Sigmoid colon (tissue), 7 donors: Measurements from ENCODE around the gene BTBD9. TPM values are rescaled to one million over a fixed set of nuclear protein-coding genes. Genes with fewer than 3 reads are reported as not detected.

Source experiments
- DNase-seq: peaks from one replicate; pipeline ENCODE4 v3.0.0-alpha.2; 2019
- H3K27ac ChIP-seq, 4 donors: fragments of 200-600 bp; sonication (generic); one replicate each; pipeline ENCODE4 v1.5.1; 2016 to 2019; ENCODE audit warnings: mild to moderate bottlenecking in 1 of 4
- H3K27me3 ChIP-seq, 3 donors: fragments of 200-600 bp; sonication (generic); one replicate each; pipeline ENCODE4 v1.5.1; 2019; ENCODE audit warnings: mild to moderate bottlenecking in 1 of 3
- H3K36me3 ChIP-seq, 4 donors: fragments of 200-600 bp; sonication (generic); one replicate each; pipeline ENCODE4 v1.5.1; 2016 to 2019
- H3K4me1 ChIP-seq, 4 donors: fragments of 200-600 bp; sonication (generic); one replicate each; pipeline ENCODE4 v1.5.1; 2017 to 2019
- H3K4me3 ChIP-seq, 4 donors: fragments of 200-600 bp; sonication (generic); one replicate each; pipeline ENCODE4 v1.5.1; 2017 to 2019; ENCODE audit warnings: mild to moderate bottlenecking in 2 of 4, moderate library complexity in 1 of 4
- H3K9me3 ChIP-seq, 4 donors: fragments of 200-600 bp in 3 of 4; sonication (generic) in 3 of 4; one replicate each; pipeline versions ENCODE4 v1.5.1 to v1.6.1; 2013 to 2019
- EP300 ChIP-seq, 4 donors: sonication (generic); formaldehyde crosslinking; IDR thresholded peaks; one replicate each; pipeline ENCODE4 v1.6.1; 2017; ENCODE audit warnings: antibody characterized with exemption in 4 of 4
- POLR2A ChIP-seq, 2 donors: fragments of 450-650 bp; IDR thresholded peaks; one replicate each; pipeline ENCODE4 v1.6.1; 2016; ENCODE audit warnings: antibody characterized with exemption in 2 of 2, mild to moderate bottlenecking in 2 of 2, moderate library complexity in 2 of 2
- POLR2AphosphoS5 ChIP-seq, 4 donors: sonication (generic); formaldehyde crosslinking; IDR thresholded peaks; one replicate each; pipeline ENCODE4 v1.6.1; 2017; ENCODE audit warnings: antibody characterized with exemption in 4 of 4
- WGBS, 2 donors: extraction: QIAGEN DNeasy Blood & Tissue Kit; methylation state at CpG; one replicate each; pipeline ENCODE4 v1.1.7; 2013; 5-methylcytosine and 5-hydroxymethylcytosine counted together
- intact Hi-C: fragments of 100-400 bp; cut with DNase I; formaldehyde crosslinking; loops from one replicate; pipeline ENCODE4 v1.15.1; 2023
- polyA plus RNA-seq, 3 donors: library from polyadenylated mRNA; stranded (reverse); fragments of 200-250 nt; gene quantifications; one replicate each; pipeline ENCODE4 v1.2.3, GENCODE V29; 2013
- total RNA-seq, 4 donors: library from RNA; depleted of rRNA; stranded (reverse); fragments of >200 nt; gene quantifications; one replicate each; pipeline ENCODE4 v1.1.0, GENCODE V29; 2016
- TF ChIP-seq, protein P1 (sequence below), 4 experiments: fragments of 450-650 bp in 3 of 4; fragments of 200-600 bp in 1 of 4; IDR thresholded peaks; one replicate each; pipeline ENCODE4 v1.5.1; 2016 to 2019; ENCODE audit warnings: antibody characterized with exemption in 4 of 4, mild to moderate bottlenecking in 3 of 4, moderate library complexity in 2 of 4
- donor health status: healthy with polysubstance abuse.
- donor health status: Bipolar disorder and iron deficiency.
- donor health status: healthy.

BTBD9 gene
- total and polyA plus RNA-seq, 7 donors: 3.6 to 20.8 (median 10.5) TPM

DNA sequence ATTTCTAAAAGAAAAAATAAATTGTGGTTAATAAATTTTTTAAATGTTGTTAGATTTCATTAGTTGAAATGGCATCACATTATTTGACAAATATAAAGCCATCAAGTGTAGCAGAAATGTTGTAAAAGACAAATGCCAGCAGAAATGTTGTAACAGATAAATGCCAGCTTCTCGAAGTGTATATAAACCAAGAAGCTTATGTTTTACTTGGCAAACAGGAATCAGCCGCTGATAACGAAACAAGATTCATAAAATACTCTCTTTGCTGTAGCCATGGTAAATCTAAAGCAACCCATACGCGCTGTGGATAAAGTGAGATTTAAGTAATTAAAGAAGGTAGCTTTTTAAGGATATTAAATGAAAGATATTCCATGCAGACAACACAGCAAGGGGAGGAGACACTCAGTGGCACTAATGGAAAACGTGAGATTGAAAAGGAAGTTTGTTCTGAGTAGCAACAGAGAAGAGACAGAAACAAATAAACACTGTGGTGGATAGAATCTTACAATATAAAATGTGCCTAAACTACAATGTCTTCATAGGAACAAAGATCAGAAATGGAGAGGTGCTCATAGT lies 29.6 kb downstream of the BTBD9 start:
- Histone ChIP-seq H3K9me3 (no peaks in the 10 kb centered on the region), H3K27me3 (no peaks in the 10 kb centered on the region), H3K27ac (no peak overlapping the region), H3K36me3 (no peaks in the 10 kb centered on the region), H3K4me3 (no peak overlapping the region), H3K4me1 (peaks cover 0 to 34% (median 17%) of the 10 kb centered on the region in 4 donors)
- no peak for DNase-seq
- intact Hi-C loops: no loop called here
- WGBS, 2 donors: 15 to 65% methylated on average over 6 of the region's 6 CpGs
- TF ChIP-seq EP300 (IDR thresholded peaks at IDR 0.05) (no peak), POLR2AphosphoS5 (IDR thresholded peaks at IDR 0.05) (no peak), POLR2A (IDR thresholded peaks at IDR 0.05) (no peak)
- TF ChIP-seq, protein P1, sequence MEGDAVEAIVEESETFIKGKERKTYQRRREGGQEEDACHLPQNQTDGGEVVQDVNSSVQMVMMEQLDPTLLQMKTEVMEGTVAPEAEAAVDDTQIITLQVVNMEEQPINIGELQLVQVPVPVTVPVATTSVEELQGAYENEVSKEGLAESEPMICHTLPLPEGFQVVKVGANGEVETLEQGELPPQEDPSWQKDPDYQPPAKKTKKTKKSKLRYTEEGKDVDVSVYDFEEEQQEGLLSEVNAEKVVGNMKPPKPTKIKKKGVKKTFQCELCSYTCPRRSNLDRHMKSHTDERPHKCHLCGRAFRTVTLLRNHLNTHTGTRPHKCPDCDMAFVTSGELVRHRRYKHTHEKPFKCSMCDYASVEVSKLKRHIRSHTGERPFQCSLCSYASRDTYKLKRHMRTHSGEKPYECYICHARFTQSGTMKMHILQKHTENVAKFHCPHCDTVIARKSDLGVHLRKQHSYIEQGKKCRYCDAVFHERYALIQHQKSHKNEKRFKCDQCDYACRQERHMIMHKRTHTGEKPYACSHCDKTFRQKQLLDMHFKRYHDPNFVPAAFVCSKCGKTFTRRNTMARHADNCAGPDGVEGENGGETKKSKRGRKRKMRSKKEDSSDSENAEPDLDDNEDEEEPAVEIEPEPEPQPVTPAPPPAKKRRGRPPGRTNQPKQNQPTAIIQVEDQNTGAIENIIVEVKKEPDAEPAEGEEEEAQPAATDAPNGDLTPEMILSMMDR (IDR thresholded peaks at IDR 0.05): no peak

DNA sequence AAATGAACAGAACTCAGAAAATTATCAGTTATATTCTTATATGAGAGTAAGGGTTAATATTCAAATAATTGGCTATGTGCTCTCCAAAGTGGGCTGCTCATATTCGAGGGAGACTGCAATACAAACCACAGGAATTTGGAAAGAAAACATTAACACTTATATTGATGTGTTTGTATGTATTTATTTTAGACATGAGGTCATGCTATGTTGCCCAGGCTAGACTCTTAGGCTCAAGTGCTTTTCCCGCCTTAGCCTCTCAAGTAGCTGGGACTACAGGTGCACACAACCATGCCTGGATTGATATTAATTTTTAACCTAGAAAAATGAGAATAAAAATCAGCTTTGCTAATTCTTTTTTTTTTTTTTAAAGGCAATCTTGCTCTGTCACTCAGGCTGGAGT lies 35.0 kb downstream of the BTBD9 start:
- no peak overlapping the region for H3K27ac ChIP-seq
- DNase-seq: no peak
- TF ChIP-seq POLR2A (IDR thresholded peaks at IDR 0.05) (no peak), POLR2AphosphoS5 (IDR thresholded peaks at IDR 0.05) (no peak), EP300 (IDR thresholded peaks at IDR 0.05) (no peak)
- TF ChIP-seq, protein P1 (IDR thresholded peaks at IDR 0.05): no peak
- WGBS, 2 donors: 56 to 73% methylated on average over 2 of the region's 2 CpGs
- H3K4me1 ChIP-seq: peaks cover 0 to 17% (median 4%) of the 10 kb centered on the region in 4 donors
- H3K4me3 ChIP-seq: no peak overlapping the region
- no peaks in the 10 kb centered on the region for H3K27me3 ChIP-seq
- H3K36me3 ChIP-seq: no peaks in the 10 kb centered on the region
- H3K9me3 ChIP-seq: no peaks in the 10 kb centered on the region
- intact Hi-C loops: no loop called here

DNA sequence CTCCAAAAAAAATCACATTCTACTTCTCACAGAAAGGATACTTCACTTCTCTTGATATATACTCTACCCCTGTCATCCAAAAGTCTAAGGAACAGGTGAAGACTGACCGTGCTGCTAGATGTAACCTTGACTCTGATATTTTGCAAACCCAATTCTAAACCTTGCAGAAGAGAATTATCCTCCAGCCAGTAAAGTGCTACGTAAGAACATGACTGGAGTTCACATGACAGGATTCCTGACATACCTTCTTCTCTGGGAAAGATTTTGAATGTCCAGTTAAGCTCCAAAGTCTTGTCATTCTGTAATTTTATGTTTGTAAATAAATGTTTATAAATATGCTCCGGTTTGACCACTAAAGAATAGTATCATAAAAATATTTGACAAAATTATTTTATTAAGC lies 35.8 kb downstream of the BTBD9 start:
- TF ChIP-seq POLR2A (IDR thresholded peaks at IDR 0.05): no peak
- TF ChIP-seq POLR2AphosphoS5 (IDR thresholded peaks at IDR 0.05): no peak
- TF ChIP-seq EP300 (IDR thresholded peaks at IDR 0.05): no peak
- TF ChIP-seq, protein P1 (IDR thresholded peaks at IDR 0.05): no peak
- 54 to 75% methylated on average over 3 of the region's 3 CpGs for WGBS, 2 donors
- H3K27ac ChIP-seq: no peak overlapping the region
- no peaks in the 10 kb centered on the region for H3K9me3 ChIP-seq
- intact Hi-C loops: no loop called here
- H3K27me3 ChIP-seq: no peaks in the 10 kb centered on the region
- no peak for DNase-seq
- H3K36me3 ChIP-seq: no peaks in the 10 kb centered on the region
- H3K4me1 ChIP-seq: peaks cover 0 to 16% (median 4%) of the 10 kb centered on the region in 4 donors
- H3K4me3 ChIP-seq: no peak overlapping the region

GRCh38 chr6:38603496-38603895 lies 36.2 kb downstream of the BTBD9 start:
- TF ChIP-seq, protein P1 (IDR thresholded peaks at IDR 0.05): no peak
- no peak for TF ChIP-seq EP300 (IDR thresholded peaks at IDR 0.05)
- no peak for TF ChIP-seq POLR2A (IDR thresholded peaks at IDR 0.05)
- no peak for TF ChIP-seq POLR2AphosphoS5 (IDR thresholded peaks at IDR 0.05)
- H3K9me3 ChIP-seq: no peaks in the 10 kb centered on the region
- intact Hi-C loops: no loop called here
- H3K36me3 ChIP-seq: no peaks in the 10 kb centered on the region
- no peak overlapping the region for H3K4me3 ChIP-seq
- WGBS, 2 donors: 25 to 51% methylated on average over 2 of the region's 2 CpGs
- DNase-seq: no peak
- peaks cover 0 to 16% (median 4%) of the 10 kb centered on the region in 4 donors for H3K4me1 ChIP-seq
- H3K27ac ChIP-seq: no peak overlapping the region
- H3K27me3 ChIP-seq: no peaks in the 10 kb centered on the region
